Activated CD8-positive, alpha-beta memory T cell treated with anti-CD3 and anti-CD28 coated beads for 36 hours (primary cell): Measurements from ENCODE around the gene ALLC. TPM values are rescaled to one million over a fixed set of nuclear protein-coding genes. Genes with fewer than 3 reads are reported as not detected.

Source experiments
- CTCF ChIA-PET: fragments of 350-600 bp; sonication (Branson Sonifier 250); formaldehyde crosslinking; loops from one replicate; lab custom pipeline; 2021; ENCODE audit warnings: antibody characterized with exemption; lab: Charles Lee
- POLR2A ChIA-PET: fragments of 350-600 bp; sonication (Branson Sonifier 250); formaldehyde crosslinking; loops from one replicate; lab custom pipeline; 2021; ENCODE audit warnings: antibody characterized with exemption; lab: Charles Lee
- total RNA-seq, 2 experiments: library from RNA; stranded (reverse); gene quantifications; one replicate each; pipeline ENCODE4 v1.2.3, GENCODE V29; 2021

ALLC gene
- total RNA-seq, 2 experiments from 2014 or later: not detected

DNA sequence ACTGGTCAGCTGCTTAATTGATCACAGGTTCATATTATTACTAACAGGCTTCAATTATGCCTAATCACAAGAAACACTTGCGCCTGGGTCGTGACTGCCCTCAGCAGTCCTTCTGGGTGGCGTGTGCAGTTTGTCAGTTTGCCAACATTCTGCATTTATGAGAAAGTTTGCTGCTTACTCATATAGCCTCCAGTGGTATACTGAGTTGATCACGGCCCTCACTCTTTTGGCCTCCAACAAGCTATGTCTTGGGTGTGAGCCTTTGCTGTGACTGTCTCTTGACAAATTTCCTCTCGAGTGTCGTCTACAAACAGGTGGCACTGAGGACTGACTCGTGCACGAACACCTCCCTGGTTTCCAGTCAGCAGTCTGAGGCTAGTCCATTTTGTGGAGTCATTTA, 72.6 kb downstream of the ALLC start:
- POLR2A ChIA-PET: no interaction called here
- CTCF ChIA-PET: interaction anchor here (0.6 kb wide), 1 partner anchor 35 kb away, joined by 3 read pairs; no protein-coding TSS in a partner anchor

- CTCF ChIA-PET: no interaction called here
- POLR2A ChIA-PET: no interaction called here
Measured at GRCh38 chr2:3731829-3732228, 73.8 kb downstream of the ALLC start.

- CTCF ChIA-PET: no interaction called here
Measured at GRCh38 chr2:3736112-3736511, 78.1 kb downstream of the ALLC start.

GRCh38 chr2:3737128-3737527, 79.1 kb downstream of the ALLC start:
- ChIA-PET POLR2A (no interaction called here), CTCF (no interaction called here)

More at GRCh38 chr2:3736112-3736511, 78.1 kb downstream of the ALLC start:
- POLR2A ChIA-PET: no interaction called here

DNA sequence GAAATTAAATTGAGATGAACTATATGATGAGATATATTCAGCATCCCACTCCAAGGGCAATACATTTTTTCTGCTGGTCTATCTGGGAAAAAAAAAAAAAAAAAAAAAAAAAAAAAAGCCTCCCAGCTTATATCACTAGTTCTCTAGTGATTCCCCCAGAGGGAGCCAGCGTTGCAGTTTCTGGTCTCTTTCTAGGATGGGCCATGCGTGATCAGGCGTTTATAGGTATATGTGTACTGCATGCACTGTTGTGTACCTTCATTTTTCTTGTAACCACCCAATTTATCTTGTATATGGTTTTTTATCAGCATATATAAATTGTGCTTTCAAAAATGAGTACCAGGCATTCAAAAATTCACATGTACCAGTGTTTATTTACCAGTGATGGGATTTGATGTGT, 80.5 kb downstream of the ALLC start:
- ChIA-PET CTCF (no interaction called here), POLR2A (interaction anchor here (0.6 kb wide), 1 partner anchor 22 kb away, joined by 4 read pairs; no protein-coding TSS in a partner anchor)

DNA sequence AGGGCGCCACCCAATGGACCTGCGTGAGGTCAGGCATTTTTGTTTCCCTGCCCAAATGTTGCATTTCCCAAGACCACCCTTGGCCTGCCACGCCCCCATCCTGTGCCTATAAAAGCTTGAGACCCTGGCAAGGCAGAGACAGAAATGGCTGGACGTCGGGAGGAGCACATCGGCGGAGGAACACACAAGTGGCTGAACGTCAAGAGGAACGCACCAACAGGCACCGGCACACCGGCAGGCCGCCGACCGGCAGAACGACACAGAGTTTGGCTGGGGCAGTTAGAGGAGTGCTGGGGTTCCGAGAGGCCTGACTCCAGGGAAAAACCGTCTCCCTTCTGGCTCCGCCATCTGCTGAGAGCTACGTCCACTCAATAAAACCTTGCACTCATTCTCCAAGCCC, 81.3 kb downstream of the ALLC start:
- ChIA-PET CTCF (no interaction called here), POLR2A (no interaction called here)

DNA sequence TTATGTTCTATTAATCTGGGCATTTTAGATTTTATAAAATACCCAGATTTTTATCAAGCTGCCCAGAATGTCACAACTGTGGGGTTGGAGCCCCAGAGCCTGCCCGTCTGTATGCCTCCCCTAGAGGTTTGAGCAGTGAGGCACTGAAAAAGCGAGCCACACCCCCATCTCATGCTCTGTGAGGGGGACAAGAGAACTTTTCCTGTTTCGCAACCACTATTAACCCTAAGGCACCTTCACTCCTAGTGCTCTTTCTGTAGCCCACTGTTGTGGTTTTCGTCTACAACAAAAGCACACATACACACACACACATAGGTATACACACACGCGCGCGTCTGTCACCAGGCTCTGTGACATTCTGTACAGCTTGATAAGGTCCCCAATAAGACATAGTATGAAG, 83.4 kb downstream of the ALLC start:
- ChIA-PET POLR2A (no interaction called here), CTCF (no interaction called here)

- ChIA-PET CTCF (no interaction called here), POLR2A (no interaction called here)
Measured at GRCh38 chr2:3741867-3742602, 84.0 kb downstream of the ALLC start.

DNA sequence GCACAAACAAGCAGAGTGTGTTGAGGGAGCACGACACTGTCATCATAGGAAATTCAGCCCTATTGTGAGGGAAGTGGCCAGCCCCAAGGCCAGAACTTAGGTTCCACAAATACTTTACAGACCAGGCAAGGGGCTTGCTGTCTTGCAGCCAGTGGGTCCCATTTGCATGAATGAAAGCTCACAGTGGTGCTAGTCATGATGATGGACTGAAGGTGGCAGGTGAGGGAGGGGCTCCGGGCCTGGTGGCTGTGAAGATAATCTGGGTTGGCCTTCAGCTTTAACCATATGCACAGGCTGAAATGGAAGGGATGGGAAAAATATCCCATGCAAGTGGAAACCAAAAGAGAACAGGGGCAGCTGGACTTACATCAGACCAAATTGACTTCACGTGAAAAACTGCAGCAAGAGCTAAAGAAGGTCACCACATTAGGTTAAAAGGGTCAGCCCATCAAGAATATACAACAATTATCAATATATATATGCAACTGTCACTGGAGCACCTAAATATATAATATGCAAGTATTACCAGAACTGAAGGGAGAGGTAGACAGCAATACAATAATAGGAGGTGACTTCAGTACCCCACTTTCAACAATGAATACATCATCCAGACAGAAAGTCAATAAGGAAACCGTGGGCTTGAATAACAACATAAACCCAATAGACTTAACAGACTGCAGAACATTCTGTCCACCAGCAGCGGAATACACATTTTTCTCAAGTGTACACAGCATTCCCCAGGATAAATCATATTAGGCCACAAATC, 84.9 kb downstream of the ALLC start:
- CTCF ChIA-PET: no interaction called here
- POLR2A ChIA-PET: no interaction called here

- ChIA-PET POLR2A (no interaction called here), CTCF (no interaction called here)
Measured at GRCh38 chr2:3743951-3744555, 86.1 kb downstream of the ALLC start.

- ChIA-PET CTCF (no interaction called here), POLR2A (no interaction called here)
Measured at GRCh38 chr2:3745920-3746319, 87.9 kb downstream of the ALLC start.

GRCh38 chr2:3747032-3747654, 89.1 kb downstream of the ALLC start:
- ChIA-PET POLR2A (no interaction called here), CTCF (no interaction called here)

GRCh38 chr2:3747826-3748225, 89.8 kb downstream of the ALLC start:
- POLR2A ChIA-PET: no interaction called here
- CTCF ChIA-PET: no interaction called here

- ChIA-PET CTCF (no interaction called here), POLR2A (no interaction called here)
Measured at GRCh38 chr2:3749201-3749600, 91.2 kb downstream of the ALLC start.

DNA sequence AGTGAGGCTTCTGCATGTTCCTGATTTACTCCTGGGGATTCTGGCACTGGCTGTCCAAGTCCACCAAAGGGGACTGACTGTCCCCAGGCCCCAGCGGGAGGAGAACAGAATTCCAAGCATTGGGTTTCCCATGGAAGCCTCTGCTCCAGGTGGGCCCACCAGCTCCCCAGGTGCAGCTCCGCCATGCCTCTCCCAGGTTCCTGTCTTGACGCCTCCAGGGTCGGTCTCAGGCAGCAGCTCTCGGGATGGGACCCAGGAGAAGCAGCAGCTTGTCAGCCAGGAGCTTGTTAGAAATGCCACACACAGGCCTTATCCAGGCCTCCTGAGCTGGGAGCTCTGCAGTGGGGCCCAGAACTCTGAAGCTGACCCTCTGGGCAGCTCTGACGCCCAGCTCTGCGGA, 93.3 kb downstream of the ALLC start:
- POLR2A ChIA-PET: no interaction called here

GRCh38 chr2:3751806-3752205, 93.8 kb downstream of the ALLC start:
- CTCF ChIA-PET: no interaction called here
- POLR2A ChIA-PET: no interaction called here

More for the DNA sequence above, 93.3 kb downstream of the ALLC start:
- CTCF ChIA-PET: no interaction called here
